Cardiac muscle cell (in vitro differentiated cells and primary cell): ENCODE measurements around the gene C5. TPM values are rescaled to one million over a fixed set of nuclear protein-coding genes. Genes with fewer than 3 reads are reported as not detected.
A peak's percentile ranks its signal among the peaks of the same experiment; 100 is the strongest.

ENCODE experiments used
- DNase-seq, 2 donors: peaks; one replicate each; pipeline versions ENCODE4 v3.0.0 to v3.0.0-alpha.2; 2010 to 2017; ENCODE audit warnings: low read depth in 1 of 2, low spot score in 1 of 2
- H3K27ac ChIP-seq: fragments of 200-600 bp; sonication (generic); 2 replicates; pipeline ENCODE4 v1.5.1; 2016
- H3K27me3 ChIP-seq: fragments of 200-600 bp; sonication (generic); 2 replicates; pipeline ENCODE4 v1.6.0; 2016; ENCODE audit warnings: control low read depth
- H3K36me3 ChIP-seq: fragments of 200-600 bp; sonication (generic); 2 replicates; pipeline ENCODE4 v1.5.1; 2016; ENCODE audit warnings: control low read depth
- H3K4me1 ChIP-seq: fragments of 200-600 bp; sonication (generic); 2 replicates; pipeline ENCODE4 v1.8.1; 2017; ENCODE audit warnings: low read depth, mild to moderate bottlenecking, mixed run types
- H3K4me3 ChIP-seq: fragments of 200-600 bp; sonication (generic); 2 replicates; pipeline ENCODE4 v1.5.1; 2016; ENCODE audit warnings: mild to moderate bottlenecking
- H3K9me3 ChIP-seq: fragments of 200-600 bp; sonication (generic); 2 replicates; pipeline ENCODE4 v1.5.1; 2017; ENCODE audit warnings: low read depth, mild to moderate bottlenecking, control low read depth
- CTCF ChIP-seq: IDR thresholded peaks from 2 replicates; pipeline ENCODE4 v1.5.1; 2012; ENCODE audit warnings: low read depth, mild to moderate bottlenecking, low read length
- polyA plus RNA-seq: library from polyadenylated mRNA; unstranded; fragments of >200 nt; fragmentation: Nextera tagmentation; extraction: Ambion mirVana; gene quantifications from 2 replicates; pipeline ENCODE4 v1.2.1, GENCODE V29; 2016
- total RNA-seq: library from RNA; depleted of rRNA; stranded (reverse); fragments of >200 nt; gene quantifications from 2 replicates; pipeline ENCODE4 v1.2.3, GENCODE V29; 2016

Gene C5
- total and polyA plus RNA-seq, 2 experiments from 2014 or later, result 0.55 to 1.3 TPM

DNA sequence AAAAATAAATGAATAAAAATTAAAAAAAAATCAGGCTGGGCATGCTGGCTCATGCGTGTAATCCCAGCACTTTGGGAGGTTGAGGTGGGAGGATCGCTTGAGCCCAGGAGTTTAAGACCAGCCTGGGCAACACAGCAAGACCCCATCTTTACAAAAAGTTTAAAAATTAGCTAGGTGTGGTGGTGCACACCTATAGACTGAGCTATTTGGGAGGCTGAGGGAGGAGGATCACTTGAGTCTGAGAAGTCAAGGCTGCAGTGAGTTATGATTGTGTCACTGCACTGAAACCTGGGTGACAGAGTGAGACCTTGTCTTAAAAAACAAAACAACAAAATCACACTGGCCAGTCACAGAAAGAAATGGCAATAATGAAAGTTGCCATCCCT is 21.3 kb upstream of the C5 start:
- Histone ChIP-seq H3K36me3 (no peaks in the 10 kb centered on the region), H3K9me3 (no peaks in the 10 kb centered on the region), H3K4me1 (no peaks in the 10 kb centered on the region), H3K4me3 (no peak overlapping the region), H3K27ac (no peak overlapping the region), H3K27me3 (peaks cover 11% of the 10 kb centered on the region)
- DNase-seq, result no peak
- no peak for TF ChIP-seq CTCF

- Histone ChIP-seq H3K27me3 (peaks cover 6% of the 10 kb centered on the region), H3K9me3 (no peaks in the 10 kb centered on the region), H3K4me1 (no peaks in the 10 kb centered on the region), H3K27ac (no peak overlapping the region), H3K4me3 (no peak overlapping the region), H3K36me3 (no peaks in the 10 kb centered on the region)
- no peak for TF ChIP-seq CTCF
- no peak for DNase-seq
Measured at GRCh38 chr9:121069396-121069795, 19.3 kb upstream of the C5 start.

DNA sequence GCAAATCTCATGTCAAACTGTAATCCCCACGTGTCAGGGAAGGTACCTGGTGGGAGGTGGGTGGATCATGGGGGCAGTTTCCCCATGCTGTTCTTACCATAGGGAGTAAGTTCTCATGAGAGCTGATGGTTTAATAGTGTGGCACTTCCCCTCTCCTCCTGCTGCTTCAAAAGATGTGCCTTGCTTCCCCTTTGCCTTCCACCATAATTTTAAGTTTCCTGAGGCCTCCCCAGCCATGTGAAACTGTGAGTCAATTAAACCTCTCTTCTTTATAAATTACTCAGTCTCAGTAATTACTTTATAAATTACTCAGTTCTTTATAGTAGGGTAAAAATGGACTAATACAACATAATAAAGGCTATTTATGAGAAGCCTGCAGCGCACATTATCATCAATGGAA is 17.6 kb upstream of the C5 start:
- Histone ChIP-seq H3K36me3 (no peaks in the 10 kb centered on the region), H3K4me3 (no peak overlapping the region), H3K27ac (no peak overlapping the region), H3K9me3 (no peaks in the 10 kb centered on the region), H3K27me3 (peaks cover 6% of the 10 kb centered on the region), H3K4me1 (no peaks in the 10 kb centered on the region)
- TF ChIP-seq CTCF, result no peak
- DNase-seq, result no peak

GRCh38 chr9:121066850-121067249 is 16.8 kb upstream of the C5 start:
- Histone ChIP-seq H3K4me1 (peaks cover 7% of the 10 kb centered on the region), H3K4me3 (no peak overlapping the region), H3K27ac (no peak overlapping the region), H3K27me3 (peaks cover 6% of the 10 kb centered on the region), H3K9me3 (no peaks in the 10 kb centered on the region), H3K36me3 (no peaks in the 10 kb centered on the region)
- TF ChIP-seq CTCF, result no peak
- DNase-seq, result no peak

- Histone ChIP-seq H3K4me3 (no peak overlapping the region), H3K4me1 (peaks cover 8% of the 10 kb centered on the region), H3K9me3 (no peaks in the 10 kb centered on the region), H3K27me3 (no peaks in the 10 kb centered on the region), H3K27ac (no peak overlapping the region), H3K36me3 (no peaks in the 10 kb centered on the region)
- peak; percentile 81 to 84 for DNase-seq
- peak; percentile 72 for TF ChIP-seq CTCF
Measured at GRCh38 chr9:121059998-121060636, 10.0 kb upstream of the C5 start.
